GM18520 (cell line): ENCODE data around the gene TTC6.

Experiments
- ATAC-seq: cut with Tn5 transposase; IDR thresholded peaks from one replicate; pipeline ENCODE4 v1.9.1; 2021; ENCODE audit not compliant: unreplicated experiment

TTC6 gene

DNA sequence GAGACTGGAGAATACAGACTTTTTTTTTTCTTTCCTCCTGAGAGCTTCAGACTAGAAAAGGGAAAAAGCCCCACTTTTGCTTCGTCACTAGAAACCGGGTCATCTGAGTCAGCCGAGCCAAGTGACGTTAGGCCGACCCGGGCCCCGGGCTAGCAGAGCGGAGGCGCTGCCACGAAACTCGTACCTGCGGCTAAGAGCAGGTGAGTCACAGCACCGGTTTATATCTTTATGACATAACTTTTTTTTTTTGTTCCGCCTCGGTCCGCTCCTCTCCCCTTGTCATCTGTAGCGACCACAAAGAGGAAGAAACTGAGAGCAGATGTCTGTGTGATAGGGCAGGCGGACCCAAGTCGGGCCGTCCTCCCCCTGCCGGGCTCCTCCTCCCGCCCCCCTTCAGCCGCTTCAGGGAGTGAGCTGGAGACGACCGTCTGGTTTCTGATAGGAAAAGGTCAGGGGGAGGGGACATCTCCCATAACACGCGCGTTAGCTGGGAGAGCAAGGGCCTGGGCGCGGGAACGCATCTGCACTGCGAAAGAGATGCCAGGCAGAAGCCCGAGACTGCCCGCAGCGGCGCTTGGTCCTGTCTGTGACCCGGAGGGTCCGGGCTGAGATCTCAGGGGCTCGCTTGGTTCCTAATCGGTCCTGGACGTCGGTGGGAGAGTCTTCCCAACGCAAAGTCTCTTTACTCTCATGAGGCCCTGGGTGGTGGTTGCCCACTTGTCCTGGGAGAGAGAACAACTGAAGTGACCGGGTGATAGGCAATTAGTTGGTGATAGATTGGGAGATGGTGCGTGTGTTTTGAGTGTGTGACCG, 586 bp downstream of the TTC6 start:
- ATAC-seq, result peak; percentile 78

DNA sequence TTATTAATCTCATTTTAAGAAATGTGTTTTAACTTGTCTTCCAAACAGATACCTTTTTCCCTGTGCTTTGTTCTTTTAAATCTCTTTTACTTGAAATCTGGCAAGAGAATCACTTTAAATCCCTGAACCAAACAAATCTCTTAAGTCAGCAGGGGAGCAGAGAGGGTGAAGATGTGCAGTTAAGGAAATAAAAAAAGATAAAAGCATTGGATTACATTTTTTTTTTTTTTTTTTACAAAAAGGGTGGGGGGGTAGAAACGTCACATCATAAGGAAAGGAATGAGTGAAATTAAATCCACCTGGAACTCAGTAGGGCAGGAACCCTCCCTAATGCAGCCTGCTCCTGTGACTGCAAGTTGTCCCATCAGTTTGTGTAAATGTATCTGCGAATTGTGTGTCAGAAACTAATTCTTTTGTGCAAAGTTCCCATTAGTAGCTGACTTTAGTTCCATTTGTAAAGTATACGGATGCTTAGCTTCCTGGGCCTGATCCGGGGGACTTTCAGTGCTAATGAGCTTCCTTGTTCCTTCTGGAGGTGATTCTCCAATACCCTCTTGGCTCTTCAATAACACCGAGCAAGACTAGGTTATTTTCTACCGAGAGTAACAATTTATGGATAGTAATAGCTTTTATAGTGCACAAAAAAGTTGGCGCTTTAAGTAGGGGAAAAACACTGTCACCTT, 1.5 kb downstream of the TTC6 start:
- ATAC-seq, result no peak

DNA sequence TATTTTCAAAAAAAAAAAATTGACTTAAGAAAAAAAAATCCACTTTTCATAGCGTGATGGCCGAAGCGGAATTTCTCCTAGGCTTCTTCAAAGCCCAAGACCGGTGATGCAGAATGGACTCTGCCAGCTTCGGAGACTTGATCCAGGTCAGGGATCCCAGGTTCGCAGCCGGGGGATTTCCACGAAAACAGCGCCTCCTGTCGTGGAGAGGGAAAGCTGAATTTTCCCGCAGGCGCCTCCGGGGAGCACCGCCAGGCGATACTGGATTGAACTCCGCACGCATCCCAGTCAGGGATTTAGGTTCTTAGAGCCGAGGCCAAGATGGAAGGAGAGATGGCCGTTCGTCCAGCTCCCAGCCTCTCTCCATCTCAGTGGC, 2.1 kb downstream of the TTC6 start:
- no peak for ATAC-seq

DNA sequence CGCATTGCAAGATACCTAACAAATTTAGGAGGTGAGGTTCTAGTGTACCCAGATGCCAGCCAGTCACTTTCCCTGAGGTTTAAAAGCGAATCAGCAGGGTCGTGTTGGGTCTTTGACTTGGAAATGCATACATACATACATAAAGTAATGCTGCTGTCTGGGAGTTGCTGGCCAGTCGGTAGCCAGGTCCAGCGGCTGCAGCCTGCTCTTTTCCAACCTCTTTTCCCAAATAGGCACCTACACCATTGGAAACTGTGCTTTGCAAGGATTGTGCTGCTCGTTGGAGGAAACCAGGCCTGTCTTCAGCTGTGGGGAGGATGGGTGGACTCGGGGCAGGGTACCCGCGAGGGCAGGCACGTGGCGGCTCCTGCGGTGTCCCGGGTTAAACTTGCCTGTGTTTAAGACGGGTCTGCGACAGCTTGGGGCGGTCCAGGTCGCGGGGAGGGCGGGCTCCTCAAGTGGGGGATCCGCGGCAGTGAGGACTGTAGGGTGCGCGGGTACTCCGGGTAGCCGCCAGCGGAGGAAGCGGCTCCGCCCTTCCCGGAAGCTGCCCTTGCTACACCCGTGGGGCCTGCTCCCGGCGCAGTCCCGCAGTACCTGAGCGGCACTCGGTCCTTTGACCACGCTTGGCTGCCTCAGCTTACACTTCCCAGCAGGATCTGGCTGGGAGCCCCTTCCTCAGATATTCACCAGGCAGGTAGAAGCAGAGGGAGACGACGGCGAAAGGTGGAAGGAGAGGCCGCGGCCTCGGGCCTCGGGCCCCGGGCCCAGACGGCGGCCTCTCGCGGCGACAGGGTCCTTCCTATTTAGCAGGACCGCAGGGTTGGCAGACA, 2.7 kb downstream of the TTC6 start:
- no peak for ATAC-seq

- no peak for ATAC-seq
Measured at GRCh38 chr14:37598747-37599506, 3.5 kb downstream of the TTC6 start.

GRCh38 chr14:37599507-37600368, 4.3 kb downstream of the TTC6 start:
- ATAC-seq, result no peak

- no peak for ATAC-seq
Measured at GRCh38 chr14:37600880-37601741, 5.7 kb downstream of the TTC6 start.

DNA sequence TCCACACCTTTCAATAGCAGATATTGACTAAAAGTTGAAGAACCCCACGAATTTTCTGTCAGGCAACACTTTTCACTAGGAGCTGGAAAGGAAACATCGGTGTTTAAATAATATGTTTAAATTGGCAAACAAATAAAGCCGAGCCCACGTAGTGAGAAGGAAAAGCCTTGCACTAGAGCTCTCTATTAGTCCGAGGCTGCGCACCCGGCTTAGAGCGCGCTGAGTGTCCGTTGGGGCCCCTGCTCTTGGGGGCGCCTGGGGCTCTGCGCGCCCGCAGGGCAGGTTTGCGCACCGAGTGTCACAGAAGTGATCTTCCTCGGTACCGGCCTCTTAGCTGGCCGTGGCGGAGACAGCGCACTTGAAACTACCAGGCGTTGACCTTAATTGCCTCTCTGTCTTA, 6.4 kb downstream of the TTC6 start:
- ATAC-seq, result no peak

DNA sequence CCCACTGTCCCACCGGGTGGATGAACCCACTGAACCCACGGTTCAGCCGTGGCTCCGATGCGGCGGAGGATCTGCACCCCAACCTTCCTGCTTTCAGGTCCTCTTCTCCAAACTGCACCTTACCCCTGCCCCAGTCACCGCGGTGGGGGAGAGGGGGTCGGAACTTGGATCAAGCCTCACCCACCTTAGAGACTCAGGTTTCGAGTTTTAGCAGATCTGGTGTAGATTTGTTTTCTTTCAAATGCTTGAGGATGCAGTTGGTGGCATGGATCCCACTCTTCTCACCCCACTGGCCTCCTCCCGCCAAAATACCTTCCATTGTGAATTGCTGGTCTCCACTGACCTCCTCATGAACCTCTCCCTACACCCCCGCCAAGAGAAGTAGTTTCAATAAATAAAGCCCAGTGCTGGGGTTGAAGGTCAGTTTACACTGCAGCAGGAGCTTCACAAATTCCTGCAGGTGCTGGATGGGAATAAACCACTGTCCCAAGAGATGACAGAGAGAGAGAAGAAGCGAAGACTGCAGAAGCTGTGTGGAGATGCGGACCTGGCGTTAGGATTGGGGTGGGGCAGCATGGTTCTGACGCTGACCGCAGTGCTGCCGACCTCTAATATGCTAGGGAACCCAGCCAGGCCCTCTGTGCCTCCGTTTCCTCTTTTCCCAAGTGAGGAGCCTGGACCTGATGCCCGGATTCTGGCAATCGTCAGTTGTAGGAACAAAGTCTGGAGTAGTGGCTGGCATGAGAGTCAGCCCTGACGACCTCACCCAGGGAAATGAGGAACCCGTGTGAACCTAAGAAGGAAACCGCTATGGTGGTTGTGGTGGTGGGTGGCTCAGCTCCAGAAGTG, 7.4 kb downstream of the TTC6 start:
- no peak for ATAC-seq

GRCh38 chr14:37603688-37604251, 8.3 kb downstream of the TTC6 start:
- ATAC-seq, result no peak

GRCh38 chr14:37606678-37607077, 11.2 kb downstream of the TTC6 start:
- ATAC-seq, result no peak

DNA sequence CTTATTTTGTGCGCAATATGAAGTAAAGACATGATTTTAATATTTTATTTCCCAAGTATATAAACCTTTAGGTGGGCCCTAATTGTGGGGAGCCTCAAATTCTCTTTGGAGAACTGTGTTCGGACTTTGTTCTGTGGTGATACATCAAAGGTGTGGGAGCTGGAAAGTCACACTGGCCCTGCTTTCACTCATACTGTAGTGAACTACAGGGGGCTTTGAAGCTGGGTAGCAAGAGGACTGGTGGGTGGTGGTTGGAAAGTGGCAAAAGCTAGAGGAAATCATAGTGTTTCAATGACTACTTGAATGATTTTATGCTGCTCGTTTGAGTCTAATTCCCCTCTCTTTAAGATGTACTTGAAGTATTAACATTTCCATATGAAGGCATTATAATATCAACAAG, 13.2 kb downstream of the TTC6 start:
- no peak for ATAC-seq

DNA sequence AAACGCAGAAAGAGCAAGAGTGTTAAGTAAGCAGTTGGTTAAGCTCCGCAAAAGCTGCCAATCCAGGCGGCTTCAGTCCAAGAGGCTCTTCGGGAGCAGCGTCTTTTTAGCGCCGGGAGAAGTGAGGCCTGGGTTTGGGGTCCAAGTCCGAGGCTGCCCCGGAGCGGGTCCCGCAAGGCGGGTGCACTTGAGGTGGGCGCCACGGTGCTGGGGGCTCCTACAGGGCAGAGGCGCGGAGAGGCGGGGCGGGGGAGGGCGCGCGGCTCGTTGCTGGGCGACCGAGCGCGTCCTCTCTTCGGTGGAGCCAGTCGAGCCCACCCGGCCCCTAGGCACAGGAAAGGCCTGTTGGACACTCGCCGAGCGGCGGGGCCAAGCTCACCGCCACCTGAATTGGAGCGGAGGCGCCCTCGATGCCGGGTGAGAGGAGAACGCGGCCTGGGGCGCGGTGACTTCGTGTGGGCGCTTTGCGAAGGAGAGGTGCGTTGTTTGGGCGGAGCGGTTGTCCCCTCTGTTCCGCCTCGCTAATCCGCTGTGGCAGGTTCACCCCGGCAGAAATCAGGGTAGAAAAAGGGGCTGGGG, 15.6 kb downstream of the TTC6 start:
- no peak for ATAC-seq

- no peak for ATAC-seq
Measured at GRCh38 chr14:37615582-37616289, 20.3 kb downstream of the TTC6 start.

GRCh38 chr14:37616853-37617252, 21.4 kb downstream of the TTC6 start:
- ATAC-seq, result no peak

GRCh38 chr14:37617864-37618365, 22.5 kb downstream of the TTC6 start:
- ATAC-seq, result no peak
